GM18868 (cell line): ENCODE results near the gene GABRP.

Experiments
- ATAC-seq: cut with Tn5 transposase; IDR thresholded peaks from one replicate; pipeline ENCODE4 v1.9.1; 2021; ENCODE audit warnings: mild to moderate bottlenecking, moderate library complexity; ENCODE audit not compliant: unreplicated experiment

Gene GABRP, protein sequence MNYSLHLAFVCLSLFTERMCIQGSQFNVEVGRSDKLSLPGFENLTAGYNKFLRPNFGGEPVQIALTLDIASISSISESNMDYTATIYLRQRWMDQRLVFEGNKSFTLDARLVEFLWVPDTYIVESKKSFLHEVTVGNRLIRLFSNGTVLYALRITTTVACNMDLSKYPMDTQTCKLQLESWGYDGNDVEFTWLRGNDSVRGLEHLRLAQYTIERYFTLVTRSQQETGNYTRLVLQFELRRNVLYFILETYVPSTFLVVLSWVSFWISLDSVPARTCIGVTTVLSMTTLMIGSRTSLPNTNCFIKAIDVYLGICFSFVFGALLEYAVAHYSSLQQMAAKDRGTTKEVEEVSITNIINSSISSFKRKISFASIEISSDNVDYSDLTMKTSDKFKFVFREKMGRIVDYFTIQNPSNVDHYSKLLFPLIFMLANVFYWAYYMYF

DNA sequence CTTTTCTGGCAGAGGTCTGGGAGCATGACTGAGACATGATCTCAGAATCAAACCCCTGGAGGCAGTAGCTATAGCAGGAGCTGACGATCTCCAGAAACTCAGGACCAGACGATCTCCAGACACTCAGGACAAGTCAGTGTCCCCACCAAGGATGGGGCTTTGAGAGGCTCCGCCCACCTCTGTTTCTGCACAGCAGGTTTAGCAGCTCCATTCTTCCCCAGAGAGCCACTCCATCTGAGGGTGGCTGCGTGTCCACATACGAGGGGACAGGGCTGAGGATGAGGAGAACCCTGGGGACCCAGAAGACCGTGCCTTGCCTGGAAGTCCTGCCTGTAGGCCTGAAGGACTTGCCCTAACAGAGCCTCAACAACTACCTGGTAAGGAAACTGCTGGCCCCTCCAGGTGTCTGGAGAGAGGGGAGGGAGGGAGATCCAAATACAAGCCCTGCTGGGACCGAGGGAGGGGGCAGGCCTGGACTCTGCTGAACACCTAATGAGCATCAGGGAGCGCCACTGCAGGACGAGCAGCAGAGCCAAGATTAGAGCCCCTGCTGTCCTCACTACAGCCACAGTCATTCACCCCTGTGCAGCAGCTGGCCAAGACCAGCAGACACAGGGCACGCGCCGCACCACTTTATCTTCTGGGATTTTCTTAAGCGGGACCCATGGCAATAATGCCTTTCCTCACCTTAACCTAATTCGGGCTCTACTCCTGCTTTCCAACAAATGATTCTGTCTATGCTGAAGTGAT lies at the start of gene GABRP:
GABRP (plus strand) TSS at position 228 of the 750 bp plus-strand sequence. CDS start 4,891 bp downstream, outside the sequence.
- ATAC-seq = no peak

DNA sequence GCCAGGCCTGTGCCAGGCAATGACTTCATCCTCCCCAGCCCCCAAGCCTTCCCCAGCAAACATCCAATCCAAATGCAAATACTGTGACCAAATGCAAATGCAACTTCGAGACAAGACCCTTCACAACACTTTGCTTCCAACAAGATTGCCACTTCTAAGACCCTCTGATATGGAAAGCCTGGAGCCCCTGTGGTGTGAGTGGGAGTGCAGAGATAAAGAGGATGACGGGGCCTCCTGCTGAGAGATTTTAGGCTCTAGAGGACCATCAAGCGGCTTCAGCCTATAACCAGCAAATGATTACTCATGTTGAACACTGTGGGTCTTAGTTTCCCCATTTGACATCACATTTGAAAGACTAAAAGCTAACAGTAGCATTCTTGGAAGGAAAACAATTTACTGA lies 46.6 kb upstream of the GABRP start:
- no peak for ATAC-seq

DNA sequence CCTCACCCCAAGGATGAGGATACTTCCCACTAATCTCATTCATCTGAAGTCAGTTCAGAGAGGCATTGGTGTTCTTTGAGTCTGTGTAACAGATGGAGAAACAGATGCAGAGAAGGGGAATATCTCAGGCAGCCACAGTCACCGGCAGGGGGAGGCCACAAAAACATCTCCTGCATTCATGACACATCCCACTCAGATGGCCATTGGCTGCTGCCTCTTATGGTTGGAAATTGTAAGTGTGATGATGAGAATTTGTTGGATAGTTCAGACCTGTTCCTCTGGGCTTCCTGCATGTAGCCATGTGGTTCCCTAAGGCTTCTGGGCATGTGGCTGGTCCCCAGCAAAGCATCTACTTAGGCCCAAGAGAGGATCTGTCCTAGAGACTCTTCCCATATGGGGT lies 45.9 kb upstream of the GABRP start:
- no peak for ATAC-seq

DNA sequence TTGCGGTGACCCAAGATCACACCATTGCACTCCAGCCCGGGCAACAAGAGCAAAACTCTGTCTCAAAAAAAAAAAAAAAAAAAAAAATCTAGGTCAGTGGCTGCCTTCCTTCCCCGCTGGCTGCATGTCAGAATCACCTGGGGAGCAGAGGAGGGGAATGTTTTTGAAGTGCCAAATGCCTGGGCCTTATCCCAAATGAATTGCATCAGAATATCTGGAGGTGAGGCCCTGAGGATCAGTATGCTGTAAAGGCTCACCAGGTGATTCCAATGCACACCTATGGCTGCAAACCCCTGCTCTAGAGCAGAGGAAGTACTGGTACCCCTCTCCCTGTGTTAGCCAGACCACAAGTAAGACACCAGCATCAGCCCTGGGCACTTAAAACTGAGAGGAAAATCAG lies 44.7 kb upstream of the GABRP start:
- no peak for ATAC-seq

DNA sequence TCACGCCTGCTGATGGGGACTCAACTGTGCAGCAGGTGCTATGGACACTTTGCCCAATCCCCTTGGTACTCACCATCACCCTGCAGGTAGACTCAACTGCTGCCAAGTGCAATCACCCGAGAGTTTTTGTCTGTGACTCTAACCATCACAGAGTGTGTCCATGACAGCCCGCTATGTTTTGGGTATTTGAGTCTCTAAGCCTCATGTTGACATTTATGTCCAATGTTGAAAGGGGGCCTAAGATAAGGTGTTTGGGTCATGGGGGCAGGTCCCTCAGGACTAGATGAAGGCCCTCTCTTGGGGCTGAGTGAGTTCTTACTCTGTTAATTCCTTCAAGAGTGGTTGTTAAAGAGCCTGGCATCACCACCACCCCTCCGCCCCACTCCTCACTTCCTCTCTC lies 44.1 kb upstream of the GABRP start:
- ATAC-seq = no peak

DNA sequence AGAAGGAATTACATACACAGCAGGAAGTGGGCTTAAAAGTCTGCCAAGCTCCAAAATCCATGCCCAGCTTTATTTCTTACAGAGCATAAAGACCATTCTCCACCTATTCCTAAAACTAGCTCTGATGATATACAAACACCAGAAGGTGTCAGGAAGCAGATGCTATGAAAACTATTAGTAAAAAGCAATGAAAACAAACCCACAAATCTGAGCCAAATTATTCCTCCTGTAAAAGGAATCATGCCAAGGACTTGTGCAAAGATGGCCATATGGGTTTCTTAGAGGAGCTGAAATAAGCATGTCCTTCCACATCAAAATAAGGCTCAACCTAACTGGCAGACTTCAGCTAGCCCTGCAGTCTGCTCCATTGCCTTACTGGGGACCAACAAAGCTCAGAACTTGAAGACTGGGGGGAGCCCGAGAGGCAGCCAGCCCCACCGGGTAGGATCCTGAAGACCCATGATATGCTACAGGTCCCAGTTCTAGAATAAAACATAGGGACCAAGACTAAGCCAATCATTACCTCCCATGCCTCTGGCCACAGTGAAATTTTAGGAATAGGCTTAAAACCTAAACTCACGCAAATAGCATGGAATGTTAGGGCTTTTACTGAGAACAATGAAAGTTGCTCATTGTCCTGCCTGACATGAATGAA lies 42.8 kb upstream of the GABRP start:
- no peak for ATAC-seq

DNA sequence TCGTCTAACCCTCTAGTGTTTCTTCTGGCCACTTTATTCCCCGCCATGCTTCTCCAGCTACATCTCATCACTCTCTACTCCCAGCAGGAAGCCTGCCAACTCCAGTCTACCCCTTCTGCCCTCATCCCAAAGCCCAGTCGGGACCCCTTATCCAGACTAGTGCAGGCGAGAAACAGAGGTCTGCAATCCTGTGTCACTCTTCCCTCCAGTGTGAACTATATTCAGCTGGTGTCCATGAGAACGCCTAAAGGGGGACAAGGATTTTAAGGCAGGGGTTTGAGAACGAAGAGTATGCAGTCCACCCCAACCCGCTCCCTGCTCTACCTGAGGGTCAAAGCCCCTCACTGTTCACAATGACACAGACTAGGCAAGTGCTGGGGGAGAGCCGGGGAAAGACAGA lies 41.7 kb upstream of the GABRP start:
- no peak for ATAC-seq

DNA sequence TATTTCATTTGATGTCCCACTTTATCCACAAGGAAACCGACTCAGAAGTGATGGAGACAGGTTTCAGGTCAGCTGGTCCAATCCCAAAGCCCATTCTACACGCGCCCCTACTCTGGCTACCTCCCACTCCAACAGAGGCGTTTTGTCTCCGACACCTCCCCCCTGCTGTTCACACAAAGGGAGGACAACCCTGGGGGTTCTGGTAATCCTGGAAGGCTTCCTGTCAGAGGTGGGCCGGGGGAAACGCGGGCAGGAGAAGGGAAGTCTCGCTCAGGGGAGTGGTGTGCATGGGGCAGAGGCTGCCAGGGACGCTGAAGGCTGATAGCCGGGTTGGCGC lies 39.7 kb upstream of the GABRP start:
- ATAC-seq = no peak

DNA sequence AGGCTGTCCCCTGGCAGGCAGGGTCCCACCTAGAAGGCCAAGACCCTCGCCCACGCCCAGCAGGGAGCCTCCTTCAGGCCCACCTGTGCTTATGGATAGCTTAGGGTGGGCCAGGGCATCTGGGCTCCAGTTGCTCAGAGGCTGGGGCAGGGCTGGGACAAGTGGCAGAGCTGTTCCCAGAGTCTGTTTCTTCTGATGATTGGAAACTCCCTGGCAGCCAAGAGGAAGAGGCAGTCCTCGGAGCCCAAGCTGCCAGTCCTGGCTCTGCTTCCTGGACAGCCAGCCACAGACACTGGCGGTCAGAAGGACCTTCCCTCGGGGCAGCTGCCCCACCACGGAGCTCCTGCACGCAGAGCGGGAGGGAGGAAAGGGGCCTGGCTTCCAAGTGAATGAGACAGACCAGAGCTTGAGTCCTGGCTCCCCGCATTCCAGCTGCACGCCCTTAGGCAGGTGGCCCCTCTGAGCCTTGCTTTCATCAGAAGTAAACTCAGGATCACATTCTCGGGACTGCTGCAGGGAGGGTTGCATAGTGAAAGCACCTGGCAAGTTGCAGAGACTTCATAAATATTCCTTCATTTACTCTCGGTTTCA lies 37.9 kb upstream of the GABRP start:
- ATAC-seq = no peak

DNA sequence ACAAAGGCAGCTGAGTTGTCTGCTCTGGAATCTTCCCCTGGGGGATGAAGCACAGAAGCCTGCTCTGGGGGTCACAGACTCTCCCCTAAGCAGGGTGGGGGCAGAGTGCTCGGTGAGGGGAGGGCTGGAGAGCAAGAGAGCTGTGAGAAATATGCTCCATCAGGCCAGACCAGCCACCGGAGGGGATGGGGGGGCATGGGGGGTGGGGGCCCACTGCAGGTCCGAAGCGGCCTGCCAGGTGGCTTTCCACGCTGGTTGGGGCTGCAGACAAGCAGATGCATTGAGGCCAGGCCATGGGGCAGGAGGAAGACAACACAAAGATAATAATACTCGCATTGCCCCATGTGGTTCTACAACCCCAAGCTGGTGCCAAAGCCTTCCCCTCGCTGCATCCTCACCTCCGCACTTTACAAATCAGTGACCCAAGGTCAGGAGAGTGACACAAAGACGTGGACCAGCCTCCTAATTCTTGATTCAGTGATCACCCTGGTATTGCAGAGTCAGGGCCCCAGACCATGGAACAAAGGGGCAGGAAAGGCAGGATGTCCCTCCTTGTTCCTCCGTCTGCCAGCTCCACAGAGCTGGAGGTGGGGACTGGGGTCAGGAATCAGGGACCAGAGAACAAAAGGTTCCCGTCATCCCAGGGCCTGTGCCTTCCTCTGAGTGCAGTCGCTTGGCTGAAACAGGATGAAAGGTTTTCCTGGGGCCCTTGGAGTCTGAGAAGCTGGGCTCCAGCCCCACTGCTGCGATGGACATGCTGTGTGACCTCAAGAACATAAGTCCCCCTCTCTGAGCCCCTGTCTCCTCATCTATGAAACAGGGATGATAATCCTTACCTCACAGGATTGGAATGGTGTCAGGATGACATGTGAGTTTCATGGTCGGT lies 37.2 kb upstream of the GABRP start:
- no peak for ATAC-seq

DNA sequence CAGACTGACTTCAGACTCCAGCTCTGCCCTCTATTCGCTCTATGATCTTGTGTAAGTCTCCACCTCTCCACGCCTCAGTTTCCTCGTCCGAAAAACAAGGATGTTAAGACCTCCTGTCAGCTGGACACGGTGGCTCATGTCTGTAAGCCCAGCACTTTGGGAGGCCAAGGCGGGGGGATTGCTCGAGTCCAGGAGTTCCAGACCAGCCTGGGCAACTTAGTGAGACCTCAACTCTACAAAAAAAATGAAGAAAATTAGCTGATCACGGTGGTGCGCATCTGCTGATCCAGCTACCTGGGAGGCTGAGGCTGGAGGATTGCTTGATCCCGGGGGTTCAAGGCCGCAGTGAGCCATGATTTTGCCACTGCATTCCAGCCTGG lies 36.6 kb upstream of the GABRP start:
- no peak for ATAC-seq

DNA sequence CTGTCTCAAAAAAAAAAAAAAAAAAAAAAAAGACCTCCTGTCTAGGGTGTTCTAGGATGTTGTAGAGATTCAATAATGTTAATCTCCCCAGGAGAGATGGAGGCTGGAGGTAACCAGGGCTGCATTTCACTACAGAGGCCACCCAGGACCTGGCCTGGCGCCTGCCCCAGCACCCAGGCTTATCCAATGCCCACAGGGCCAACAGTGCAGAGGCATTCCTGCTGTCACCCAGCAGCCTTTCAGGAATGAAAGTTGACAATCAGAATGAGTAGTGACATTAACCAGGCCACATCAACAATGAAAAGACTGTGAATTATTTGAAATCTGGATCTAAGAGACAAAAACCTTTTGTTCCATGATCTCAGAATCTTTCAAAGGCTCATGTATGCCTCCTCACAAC lies 36.2 kb upstream of the GABRP start:
- ATAC-seq = no peak

DNA sequence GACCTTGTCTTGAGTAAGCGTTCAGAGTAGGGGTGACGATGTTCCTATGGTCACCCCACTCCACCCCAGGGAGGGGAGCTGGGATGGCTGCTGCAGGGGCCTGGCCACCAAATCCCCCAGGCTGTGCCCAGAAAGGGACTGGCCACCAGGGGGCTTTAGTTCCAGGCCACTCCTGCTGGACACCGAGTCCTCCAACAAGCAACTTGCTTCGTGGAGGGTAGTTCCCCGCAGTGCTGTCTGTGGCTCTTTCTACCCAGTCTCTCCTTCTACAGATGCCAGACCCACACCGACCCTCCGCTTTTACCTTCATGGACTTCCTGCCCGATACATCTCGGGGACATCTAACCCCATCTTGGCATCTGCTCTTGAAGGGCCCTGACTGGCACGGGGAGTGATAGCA lies 35.7 kb upstream of the GABRP start:
- no peak for ATAC-seq

DNA sequence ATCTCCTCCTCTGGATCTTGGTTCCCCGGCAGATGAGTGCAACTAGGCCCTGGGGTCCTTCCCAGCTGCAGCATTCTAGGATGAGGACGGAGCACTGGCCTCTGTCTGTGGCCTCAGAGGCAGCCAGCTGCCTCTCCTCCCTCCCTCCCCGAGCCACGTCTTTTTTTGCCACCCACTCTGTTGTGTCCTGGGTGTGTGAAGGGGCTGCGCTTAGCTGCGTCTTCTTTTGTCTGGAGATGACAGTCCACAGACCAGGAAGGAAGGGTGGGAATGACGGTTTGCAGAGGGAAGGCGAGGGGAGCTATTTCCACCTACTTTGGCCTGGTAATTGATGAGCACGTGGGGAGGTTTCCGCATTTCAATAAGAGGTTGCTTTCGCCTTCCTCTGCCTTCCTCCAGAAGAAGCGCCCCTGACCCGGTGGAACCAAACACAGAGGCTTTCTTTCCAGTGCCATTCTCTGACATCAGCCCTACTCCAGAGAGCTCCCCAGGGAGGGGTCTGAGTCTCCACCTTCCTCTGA lies 34.5 kb upstream of the GABRP start:
- ATAC-seq = no peak

DNA sequence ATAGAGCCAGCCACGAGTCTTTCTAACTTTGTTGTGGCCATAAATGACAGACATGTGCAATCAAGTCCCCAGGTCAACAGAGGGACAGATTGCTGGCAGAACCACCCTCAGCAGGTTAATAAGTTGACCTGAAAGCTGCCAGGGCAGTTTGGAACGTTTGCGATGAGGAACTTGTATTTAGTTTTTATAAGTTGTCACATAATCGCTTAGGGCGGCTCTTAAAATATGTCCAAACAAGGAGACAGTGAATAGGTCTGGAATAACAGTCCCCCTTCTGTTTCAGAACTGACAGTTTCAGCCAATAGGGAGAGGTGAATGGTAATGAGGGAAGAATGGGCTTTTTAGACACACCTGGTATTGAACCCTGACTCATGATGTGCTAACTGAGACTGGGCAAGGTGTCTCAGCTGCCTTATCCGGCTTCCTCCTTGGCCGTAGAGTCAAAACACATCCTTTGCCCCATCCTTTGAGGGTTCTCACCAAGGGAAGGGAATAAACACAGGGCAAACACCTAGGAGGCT lies 33.6 kb upstream of the GABRP start:
- ATAC-seq = no peak

DNA sequence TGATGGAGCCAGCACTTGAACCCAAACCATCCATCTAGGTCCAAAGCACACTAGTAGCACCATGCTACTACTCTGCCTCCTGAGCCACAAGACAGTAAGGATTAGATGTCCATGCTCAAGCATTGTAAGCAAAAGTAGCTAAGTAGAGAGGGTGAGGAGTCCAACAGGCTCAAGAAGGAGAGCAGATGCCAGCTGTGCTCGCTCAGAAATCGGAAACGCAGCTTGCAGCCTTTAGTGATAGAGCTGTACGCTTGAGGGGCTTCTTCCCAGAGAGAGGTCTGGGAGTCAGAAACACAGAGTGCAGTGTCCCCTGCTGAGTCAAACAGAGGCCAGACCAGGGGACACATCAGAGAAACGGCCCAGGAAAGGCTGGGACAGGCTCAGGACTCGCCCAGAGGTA lies 32.7 kb upstream of the GABRP start:
- ATAC-seq = no peak

DNA sequence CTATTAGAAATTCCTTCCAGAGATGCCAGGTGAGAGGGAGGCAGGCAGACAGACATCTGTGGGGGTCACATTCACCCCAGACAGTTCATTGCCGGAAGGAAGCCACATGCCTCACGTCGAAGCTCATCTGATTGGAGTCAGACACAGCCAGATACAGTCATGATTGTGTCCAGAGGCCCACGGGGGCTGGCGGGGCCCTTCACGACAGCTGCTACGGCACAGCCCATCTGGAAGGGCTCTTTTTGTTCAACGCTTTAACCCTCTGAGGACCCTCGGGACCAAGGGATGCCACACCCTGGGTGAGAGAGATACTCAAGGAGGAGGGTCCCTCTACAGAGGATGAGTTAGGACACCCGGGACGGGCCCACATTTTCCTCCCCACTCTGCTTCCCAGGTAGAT lies 31.9 kb upstream of the GABRP start:
- no peak for ATAC-seq

DNA sequence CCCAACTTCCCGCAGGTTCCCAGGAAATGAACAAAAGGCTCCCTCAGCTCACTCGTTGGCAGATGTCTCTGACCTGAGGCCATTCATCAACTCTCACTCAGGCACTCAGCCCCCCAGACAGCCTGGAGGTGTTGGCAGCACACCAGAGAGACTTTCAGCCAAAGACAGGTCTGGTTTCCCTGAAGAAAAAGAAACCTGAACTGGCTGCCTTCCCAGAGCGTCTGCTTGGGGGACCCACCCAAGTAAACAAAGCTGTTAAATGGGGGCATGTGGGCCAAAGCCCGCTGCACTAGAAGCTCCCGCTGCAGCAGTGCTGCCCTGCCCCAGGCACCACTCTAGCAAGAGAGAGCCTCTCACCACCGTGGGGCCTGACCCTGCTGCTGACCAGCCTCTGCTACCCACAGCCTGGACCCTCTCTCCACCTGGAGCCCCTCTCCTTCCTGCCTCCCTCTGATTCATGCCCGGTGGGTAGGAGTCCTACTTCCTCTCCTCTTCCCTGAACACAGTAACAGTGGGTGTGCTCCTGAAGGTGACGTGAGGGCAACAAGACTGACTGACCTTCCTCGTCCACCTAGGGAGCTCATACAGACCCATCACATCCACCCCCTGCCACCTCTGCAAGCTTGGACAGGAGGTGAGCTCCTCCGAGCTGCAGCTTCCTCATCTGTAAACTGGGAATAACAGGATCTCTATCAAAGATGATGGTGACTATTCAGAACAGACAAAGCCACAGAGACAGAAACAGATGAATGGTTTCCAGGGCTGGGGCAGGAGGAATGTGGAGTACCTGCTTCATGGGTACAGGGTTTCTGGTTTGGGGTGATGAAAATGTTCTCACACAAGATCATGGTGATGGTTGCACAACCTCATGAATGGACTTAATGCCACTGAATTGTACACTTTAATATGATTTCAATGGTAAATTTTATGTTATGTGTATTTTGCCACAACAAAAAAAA lies 31.0 kb upstream of the GABRP start:
- ATAC-seq = no peak

DNA sequence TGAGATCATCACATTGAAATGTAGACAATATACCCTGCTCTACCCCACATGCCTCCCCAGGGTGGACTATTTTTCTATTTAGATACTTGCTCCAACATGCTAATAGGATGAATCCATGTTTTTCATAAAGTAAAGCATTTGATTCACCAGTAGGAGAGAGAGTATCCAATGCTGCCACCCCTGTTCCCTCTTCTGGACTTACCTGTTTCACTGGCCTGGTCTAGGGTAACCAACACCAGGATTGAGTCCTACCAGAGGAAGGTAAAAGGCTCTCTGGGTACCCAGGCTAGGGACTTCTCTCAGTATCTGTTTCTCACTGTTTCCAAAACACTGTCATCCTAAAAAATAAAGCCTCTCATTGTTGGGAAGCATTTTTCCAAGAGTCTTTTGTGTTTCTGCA lies 30.2 kb upstream of the GABRP start:
- ATAC-seq = no peak
